ENCODE measurements around the gene RIMKLB.
"Not testable (repeated sequence)": the region's sequence is repeated elsewhere in the genome, so short reads cannot be mapped to it uniquely, and the experiment has no call there.

RIMKLB gene

DNA sequence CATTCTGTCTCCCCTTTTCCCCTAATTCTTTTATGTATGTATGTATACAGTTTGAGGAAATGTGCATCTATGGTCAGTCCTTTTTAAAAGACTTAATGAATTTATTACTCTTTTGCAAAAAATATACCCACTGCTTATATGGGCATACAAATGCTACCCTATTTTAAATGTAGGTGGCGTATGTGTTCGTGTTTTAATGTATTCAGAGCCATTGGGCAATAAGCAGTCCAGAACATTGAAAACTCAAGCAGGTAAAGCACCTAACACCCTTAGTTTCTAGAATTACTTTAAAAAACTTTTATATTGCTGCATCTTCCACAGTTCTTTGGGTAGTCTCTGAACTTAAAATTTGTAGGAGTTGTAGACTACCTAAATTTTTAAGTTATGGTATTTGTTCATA, 82.1 kb downstream of the RIMKLB start:
- no peak for DNase-seq

DNA sequence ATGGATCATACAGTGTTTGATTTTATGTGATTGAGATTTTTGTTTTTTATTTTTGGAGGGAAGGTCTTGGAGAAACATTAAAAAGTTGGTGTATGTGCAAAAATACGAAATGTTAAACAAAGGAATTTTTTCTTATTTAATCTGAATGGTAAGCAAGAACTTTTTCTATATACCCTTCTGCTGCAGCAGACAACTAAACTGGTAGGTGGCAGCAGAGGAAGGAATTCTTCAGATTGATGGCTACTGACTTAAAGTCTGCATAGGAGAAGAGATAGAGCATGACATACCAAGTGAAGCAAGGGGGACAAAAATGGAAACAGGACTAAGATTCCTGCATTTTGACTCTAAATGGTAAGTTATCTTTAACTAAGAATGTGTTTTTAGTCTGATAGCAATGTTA, 82.6 kb downstream of the RIMKLB start:
- DNase-seq = peak; percentile 68

DNA sequence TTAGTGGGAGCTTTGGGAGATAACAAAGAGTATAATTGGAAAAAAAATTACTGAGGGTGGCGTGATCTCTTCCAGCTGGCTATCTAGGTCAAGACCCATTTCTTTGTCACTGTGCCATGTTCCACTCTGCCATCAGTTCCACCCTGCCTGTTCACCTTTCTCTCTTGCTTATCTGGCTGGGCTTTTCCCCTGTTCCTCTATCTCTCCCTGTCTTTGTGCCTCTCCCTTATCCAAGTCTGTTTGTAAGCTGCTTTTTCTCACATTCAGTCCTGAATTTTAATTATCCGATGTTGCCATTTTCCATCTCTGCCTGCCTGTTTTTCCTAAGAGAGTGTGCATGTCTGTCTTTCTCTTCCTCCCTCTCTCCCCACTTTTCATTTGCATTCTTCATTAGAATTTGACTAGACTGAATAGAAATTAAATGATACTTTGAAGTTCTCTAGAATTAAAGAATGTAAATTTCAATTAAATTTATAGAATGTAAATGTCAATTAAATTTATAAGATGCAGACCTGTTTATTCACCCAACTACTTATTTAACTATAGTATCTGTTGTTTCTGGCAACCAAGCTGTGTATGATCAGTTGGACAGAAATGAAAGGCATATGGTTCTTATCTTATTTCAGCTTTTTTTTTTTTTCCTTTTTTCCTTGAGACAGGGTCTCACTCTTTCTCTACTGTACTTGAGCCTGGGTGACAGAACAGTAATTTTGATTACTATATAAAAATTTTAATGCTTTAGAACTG, 83.8 kb downstream of the RIMKLB start:
- no peak for DNase-seq

DNA sequence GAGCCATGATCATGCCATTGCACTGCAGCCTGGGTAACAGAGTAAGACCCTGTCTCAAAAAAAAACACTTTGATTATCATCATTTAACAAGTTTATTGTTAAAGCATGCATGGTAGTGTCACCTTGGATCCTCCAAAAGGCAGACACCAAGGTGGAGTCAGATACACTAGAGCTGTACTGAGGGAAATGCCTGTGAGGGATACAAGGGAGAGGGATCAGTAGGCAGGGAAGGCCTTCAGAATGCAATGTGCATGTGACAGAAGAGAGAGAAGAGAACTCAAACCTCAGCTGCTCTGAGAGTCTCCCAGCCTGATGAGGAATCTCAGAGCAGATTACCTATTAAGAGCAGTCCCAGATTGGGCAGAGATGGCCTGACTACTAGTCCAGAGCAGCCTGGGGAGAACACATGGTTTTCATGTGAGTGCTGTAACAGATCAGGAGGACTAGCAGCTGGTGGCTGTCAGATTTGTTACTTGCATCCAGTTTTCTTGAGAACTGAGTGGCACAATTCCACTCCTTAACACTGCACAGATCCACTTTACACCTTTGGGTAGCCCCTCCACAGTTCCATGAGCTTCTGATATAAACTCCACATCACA, 86.6 kb downstream of the RIMKLB start:
- DNase-seq = no peak

DNA sequence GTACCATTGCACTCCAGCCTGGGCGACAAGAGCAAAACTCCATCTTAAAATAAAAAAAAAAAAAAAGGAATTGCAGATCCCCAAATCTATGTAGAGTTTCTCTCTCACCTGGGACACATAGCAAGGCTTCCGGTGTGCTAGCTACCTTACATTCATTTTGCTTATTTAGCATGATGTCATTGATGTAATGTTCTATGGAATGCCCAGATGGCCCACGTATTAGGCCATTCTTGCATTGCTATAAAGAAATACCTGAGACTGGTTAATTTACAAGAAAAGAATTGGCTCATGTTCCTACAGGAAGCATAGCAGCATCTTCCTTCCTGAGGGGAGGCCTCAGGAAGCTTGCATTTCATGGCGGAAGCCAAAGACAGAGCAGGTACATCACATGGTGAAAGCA, 87.7 kb downstream of the RIMKLB start:
- DNase-seq = no peak

DNA sequence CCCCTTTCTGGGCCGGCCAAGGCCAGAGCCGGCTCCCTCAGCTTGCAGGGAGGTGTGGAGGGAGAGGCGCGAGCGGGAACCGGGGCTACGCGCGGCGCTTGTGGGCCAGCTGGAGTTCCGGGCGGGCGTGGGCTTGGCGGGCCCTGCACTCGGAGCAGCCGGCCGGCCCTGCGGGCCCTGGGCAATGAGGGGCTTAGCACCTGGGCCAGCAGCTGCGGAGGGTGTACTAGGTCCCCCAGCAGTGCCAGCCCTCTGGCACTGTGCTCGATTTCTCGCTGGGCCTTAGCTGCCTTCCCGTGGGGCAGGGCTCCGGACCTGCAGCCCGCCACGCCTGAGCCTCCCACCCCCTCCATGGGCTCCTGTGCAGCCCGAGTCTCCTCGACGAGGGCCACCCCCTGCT, 89.4 kb downstream of the RIMKLB start:
- not testable (repeated sequence) for DNase-seq

DNA sequence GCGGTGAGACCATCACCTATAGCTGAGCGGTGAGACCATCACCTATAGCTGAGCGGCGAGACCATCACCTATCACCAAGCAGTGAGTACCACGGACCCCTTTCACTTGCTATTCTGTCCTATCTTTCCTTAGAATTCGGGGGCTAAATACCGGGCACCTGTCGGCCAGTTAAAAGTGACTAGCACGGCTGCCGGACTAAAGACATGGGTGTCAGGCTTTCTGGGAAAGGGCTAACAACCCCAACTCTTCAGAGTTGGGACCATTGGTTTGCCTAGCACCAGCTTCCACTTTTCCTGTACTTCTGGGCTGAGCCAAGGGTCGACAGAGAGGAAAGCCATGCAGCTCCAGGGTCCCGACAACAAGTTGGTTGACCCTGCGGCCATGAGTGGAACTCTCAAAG, 90.9 kb downstream of the RIMKLB start:
- peak; percentile 64 for DNase-seq

DNA sequence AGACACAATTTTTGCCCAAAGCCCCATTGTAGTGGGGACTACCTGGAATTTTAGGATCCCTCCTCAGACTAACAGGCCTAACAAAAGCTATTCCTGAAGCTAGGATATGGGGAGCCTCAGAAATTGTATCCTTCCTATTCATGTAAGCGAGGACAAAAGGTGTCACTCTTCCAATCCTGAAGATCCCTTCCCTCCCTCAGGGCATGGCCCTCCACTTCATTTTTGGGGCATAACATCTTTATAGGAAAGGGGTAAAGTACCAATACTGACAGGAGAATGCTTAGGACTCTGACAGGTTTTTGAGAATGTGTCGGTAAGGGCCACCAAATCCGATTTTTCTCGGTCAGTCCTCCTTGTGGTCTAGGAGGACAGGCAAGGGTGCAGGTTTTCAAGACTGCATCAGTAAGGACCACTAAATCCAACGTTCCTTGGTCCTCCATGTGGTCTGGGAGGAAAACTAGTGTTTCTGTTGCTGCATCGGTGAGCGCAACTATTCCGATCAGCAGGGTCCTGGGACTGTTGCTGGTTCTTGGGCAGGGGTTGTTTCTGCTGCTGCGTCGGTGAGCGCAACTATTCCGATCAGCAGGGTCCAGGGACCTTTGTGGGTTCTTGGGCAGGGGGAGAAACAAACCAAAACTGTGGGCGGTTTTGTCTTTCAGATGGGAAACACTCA, 91.7 kb downstream of the RIMKLB start:
- DNase-seq = not testable (repeated sequence)

DNA sequence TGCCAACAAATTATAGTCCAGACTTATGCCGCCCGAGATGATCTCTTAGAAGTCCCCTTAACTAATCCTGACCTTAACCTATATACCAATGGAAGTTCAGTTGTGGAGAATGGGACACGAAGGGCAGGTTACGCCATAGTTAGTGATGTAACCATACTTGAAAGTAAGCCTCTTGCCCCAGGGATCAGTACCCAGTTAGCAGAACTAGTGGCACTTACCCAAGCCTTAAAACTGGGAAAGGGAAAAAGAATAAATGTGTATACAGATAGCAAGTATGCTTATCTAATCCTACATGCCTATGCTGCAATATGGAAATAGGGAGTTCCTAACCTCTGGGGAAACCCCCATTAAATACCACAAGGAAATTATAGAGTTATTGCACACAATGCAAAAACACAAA, 95.4 kb downstream of the RIMKLB start:
- not testable (repeated sequence) for DNase-seq

DNA sequence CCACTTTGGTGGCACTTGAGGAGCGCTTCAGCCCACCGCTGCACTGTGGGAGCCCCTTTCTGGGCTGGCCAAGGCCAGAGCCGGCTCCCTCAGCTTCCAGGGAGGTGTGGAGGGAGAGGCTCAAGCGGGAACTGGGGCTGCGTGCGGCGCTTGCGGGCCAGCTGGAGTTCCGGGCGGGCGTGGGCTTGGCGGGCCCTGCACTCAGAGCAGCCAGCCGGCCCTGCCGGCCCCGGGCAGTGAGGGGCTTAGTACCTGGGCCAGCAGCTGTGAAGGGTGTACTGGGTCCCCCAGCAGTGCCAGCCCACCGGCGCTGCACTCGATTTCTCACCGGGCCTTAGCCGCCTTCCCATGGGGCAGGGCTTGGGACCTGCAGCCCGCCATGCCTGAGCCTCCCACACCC, 96.8 kb downstream of the RIMKLB start:
- DNase-seq = not testable (repeated sequence)

DNA sequence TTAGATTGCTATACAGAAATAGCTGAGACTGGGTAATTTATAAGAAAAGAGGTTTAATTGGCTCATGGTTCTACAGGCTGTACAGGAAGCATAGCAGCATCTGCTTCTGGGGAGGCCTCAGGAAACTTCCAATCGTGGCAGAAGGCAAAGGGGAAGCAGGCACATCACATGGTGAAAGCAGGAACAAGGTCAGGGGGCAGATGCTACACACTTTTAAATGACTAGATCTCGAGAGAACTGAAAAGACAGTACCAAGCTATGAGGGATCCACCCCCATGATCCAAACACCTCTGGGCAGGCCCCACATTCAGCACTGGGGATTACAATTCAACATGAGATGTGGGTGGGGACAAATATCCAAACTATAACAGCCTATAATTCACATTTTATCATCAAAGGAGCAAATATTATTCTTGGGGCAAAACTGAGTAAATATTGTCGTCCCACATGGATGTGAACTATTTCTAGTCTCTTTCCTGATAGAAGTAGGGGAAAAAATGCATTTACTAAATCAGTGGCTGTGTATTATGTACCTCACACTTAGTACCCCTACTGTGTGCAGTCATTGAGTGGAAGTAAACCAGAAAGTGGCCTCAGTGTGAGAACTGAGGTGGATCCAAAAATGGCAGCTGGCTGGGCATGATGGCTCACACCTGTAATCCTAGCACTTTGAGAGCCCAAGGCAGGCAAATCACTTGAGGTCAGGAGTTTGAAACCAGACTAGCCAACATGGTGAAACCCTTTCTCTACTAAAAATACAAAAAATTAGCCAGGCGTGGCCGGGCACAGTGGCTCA, 99.2 kb downstream of the RIMKLB start:
- DNase-seq = no peak

DNA sequence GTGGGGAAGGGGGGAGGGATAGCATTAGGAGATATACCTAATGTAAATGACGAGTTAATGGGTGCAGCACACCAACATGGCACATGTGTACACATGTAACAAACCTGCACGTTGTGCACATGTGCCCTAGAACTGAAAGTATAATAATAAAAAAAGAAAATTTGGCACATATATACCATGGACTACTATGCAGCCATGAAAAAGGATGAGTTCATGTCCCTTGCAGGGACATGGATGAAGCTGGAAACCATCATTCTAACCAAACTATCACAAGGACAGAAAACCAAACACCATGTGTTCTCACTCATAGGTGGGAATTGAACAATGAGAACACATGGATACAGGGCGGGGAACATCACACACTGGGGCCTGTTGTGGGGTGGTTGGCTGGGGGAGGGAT, 103.4 kb downstream of the RIMKLB start:
- DNase-seq = not testable (repeated sequence)

DNA sequence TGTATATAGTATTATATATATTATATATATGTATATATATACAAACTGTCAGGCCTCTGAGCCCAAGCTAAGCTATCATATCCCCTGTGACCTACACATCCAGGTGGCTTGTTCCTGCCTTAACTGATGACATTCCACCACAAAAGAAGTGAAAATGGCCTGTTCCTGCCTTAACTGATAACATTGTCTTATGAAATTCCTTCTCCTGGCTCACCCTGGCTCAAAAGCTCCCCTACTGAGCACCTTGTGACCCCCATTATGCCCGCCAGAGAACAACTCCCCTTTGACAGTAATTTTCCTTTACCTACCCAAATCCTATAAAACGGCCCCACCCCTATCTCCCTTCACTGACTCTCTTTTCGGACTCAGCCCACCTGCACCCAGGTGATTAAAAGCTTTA, 107.0 kb downstream of the RIMKLB start:
- peak; percentile 11 for DNase-seq

DNA sequence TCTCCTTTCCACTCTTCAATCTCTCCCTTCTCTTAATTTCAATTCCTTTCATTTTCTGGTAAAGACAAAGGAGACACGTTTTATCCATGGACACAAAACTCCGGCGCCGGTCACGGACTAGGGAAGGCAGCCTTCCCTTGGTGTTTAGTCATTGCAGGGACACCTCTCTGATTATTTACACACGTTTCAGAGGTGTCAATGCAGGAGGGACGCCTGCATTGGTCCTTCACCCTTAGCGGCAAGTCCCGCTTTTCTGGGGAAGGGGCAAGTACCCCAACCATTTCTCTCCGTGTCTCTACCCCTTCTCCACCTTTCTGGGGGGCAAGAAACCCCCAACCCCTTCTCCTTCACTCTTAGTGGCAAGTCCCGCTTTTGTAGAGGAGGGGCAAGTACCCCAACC, 107.7 kb downstream of the RIMKLB start:
- DNase-seq = peak; percentile 23

DNA sequence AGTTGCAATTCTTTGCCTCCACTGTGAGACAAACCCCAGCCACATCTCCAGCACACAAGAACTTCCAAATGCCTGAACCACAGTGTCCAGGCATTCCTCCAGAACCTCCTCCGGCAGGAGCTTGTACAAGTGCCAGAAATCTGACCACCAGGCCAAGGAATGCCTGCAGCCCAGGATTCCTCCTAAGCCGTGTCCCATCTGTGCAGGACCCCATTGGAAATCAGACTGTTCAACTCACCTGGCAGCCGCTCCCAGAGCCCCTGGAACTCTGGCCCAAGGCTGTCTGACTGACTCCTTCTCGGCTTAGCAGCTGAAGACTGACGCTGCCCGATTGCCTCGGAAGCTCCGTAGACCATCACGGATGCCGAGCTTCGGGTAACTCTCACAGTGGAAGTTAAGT, 109.3 kb downstream of the RIMKLB start:
- peak; percentile 69 for DNase-seq

DNA sequence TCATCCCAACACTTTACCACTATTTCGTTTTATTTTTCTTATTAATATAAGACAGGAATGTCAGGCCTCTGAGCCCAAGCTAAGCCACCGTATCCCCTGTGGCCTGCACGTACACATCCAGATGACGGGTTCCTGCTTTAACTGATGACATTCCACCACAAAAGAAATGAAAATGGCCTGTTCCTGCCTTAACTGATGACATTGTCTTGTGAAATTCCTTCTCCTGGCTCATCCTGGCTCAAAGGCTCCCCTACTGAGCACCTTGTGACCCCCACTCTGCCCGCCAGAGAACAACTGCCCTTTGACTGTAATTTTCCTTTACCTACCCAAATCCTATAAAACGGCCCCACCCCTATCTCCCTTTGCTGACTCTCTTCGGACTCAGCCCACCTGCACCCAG, 112.3 kb downstream of the RIMKLB start:
- peak; percentile 37 for DNase-seq

DNA sequence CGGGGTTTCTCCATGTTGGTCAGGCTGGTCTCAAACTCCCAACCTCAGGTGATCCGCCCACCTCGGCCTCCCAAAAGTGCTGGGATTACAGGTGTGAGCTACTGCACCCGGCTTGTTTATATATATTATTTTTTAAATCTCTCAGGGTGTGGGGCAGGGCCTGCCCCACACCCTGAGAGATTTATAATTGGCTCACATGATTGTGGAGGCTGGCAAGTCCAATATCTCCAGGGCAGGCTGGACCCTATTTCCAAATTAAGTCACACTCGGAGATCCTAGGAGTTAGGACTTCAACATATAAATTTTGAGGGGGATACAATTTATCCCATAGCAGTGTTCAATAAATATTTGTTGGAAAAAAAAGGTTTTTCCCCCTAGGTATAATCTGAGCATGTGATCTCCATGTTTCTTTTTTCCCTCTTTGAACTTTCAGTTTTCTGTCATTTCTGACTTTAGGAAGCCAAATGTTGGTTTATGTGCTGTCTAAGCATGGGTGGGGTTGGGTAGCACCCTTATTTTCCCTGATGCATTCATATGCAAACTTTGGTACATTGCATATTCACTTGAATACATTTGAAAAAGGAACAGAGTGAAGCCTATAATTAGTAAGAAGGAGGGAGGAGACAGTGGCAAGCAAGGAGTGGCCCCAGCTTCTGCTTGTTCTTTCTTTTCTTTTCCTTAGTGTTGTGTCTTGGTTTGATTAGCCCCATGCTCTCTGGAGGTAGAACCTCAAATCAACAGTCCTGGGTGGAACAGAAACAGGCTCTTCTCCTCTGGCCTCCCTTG, 116.0 kb downstream of the RIMKLB start:
- DNase-seq = peak; percentile 44

DNA sequence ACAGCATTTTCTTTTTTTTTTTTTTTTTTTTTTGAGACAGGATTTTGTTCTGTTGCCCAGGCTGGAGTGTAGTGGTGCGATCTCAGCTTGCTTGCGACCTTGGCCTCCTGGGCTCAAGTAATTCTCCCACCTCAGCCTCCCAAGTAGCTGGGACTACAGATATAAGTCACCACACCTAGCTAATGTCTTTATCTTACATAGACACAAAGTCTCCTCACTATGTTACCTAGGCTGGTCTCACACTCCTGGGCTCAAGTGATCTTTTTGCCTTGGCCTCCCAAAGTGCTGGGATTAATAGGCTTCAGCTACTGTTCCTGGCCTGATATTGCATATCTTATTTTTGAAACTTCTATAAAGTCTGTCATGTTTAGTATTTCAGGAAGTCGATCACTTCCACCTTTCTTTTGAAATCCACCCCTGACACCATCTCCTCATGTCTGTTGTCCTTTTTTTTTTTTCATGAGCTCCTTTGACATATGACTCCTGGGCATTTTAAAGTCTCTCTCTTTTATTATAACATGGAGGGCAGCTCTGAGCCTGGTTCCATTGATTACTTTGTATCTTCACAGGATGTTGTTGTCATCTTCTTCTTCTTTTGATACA, 118.8 kb downstream of the RIMKLB start:
- DNase-seq = peak; percentile 25

DNA sequence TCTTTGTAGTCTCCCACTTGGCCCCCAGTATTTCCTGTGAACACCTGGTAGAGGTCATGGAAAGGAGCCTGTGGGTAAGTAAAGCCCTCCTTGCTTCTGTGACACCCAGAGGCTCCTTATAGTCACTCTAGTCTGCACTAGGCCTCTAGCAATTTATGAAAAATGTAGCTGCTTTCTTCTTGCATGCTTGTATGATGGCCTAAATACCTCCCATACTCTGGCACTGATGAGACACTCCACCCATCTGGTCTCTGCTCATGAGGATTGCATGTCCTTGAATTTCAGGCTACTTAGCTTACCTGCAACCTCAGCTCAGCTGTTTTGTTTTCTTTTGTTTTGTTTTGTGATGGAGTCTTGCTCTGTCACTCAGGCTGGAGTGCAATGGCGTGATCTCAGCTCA, 120.1 kb downstream of the RIMKLB start:
- DNase-seq = peak; percentile 51

DNA sequence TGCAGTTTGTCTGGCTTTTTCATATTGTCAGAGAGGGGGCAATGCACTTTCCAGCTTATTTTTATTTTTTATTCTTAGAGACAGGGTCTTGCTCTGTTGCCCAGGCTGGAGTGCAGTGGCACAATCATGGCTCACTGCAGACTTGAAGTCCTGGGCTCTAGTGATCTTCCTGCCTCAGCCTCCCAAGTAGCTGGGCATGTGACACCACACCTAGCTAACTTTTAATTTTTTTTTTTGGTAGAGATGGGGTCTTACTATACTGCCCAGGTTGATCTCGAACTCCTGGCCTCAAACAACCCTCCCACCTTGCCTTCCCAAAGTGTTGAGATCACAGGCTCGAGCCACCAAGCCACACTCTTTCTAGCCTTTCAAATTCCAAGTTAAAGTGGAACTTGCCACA, 120.7 kb downstream of the RIMKLB start:
- peak; percentile 18 for DNase-seq

DNA sequence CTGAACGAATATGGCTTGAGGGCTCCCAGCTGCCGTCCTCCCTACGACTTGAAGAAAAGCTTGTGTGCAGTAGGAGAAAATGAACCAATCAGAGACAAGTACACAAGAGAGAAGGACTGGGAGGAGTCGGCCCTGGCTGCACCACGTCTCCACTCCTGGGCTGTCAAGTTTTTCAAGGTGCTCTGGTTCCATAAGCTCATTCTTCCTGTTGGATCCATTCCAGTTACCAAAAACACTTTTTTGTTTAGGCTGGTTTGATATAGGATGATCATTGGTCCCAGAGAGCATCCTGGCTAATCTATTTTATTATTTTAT, 121.8 kb downstream of the RIMKLB start:
- DNase-seq = peak; percentile 59

DNA sequence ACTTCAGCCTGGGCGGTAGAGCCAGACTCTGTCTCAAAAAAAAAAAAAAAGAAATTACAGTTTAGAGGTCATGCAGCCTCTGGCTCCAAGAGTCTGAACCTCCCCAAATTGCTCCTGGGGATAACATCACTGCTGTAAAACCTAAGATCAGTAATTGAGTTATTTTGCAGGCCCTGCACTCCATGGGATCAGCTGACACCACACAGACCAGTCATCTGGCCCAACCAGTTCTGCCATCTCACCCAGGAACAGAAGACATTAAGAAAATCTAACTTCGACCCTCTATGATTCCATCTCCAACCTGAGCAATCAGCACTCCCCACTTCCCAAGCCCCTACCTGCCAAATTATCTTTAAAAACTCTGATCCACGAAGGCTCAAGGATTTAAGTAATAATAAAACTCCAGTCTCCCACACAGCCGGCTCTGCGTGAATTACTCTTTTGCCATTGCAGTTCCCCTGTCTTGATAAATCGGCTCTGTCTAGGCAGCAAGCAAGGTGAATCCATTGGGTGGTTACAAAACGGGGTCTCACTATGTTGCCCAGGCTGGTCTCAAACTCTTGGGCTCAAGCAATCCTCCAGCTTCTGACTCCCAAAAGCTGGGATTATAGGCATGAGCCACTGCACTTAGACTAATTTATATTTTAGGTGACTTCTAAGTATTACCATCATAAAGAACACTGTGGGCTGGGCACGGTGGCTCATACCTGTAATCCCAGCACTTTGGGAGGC, 123.1 kb downstream of the RIMKLB start:
- peak; percentile 88 for DNase-seq

Measured in islet precursor cell (in vitro differentiated cells).